Skeletal muscle tissue (tissue), 4 donors: ENCODE measurements around the gene PRKCE. TPM values are rescaled to one million over a fixed set of nuclear protein-coding genes. Genes with fewer than 3 reads are reported as not detected.

Experiments
- H3K27ac ChIP-seq: one replicate; pipeline ENCODE4 v1.7.0; 2013; ENCODE audit warnings: mild to moderate bottlenecking, low read depth, low read length, inconsistent platforms
- H3K27me3 ChIP-seq, 3 donors: one replicate each; pipeline ENCODE4 v1.7.0; 2013; ENCODE audit warnings: low read length in 3 of 3; ENCODE audit not compliant: control insufficient read depth in 3 of 3, insufficient read depth in 3 of 3
- H3K36me3 ChIP-seq, 3 donors: one replicate each; pipeline ENCODE4 v1.7.0; 2013; ENCODE audit warnings: low read length in 3 of 3; ENCODE audit not compliant: control insufficient read depth in 3 of 3, insufficient read depth in 3 of 3
- H3K4me1 ChIP-seq, 3 donors: one replicate each; pipeline ENCODE4 v1.7.0; 2013; ENCODE audit warnings: low read length in 3 of 3, mild to moderate bottlenecking in 3 of 3; ENCODE audit not compliant: control insufficient read depth in 3 of 3, insufficient read depth in 3 of 3
- H3K4me3 ChIP-seq, 3 donors: one replicate each; pipeline ENCODE4 v1.7.0; 2013; ENCODE audit warnings: low read length in 3 of 3
- H3K9ac ChIP-seq, 3 donors: one replicate each; pipeline ENCODE4 v1.7.0; 2013; ENCODE audit warnings: low read length in 3 of 3, mild to moderate bottlenecking in 3 of 3, moderate library complexity in 2 of 3, low read depth in 1 of 3
- H3K9me3 ChIP-seq, 3 donors: one replicate each; pipeline ENCODE4 v1.7.0; 2013; ENCODE audit warnings: low read length in 3 of 3; ENCODE audit not compliant: control insufficient read depth in 3 of 3
- total RNA-seq: library from RNA; depleted of rRNA; stranded (reverse); fragments of >200 nt; gene quantifications from one replicate; pipeline ENCODE4 v1.2.3, GENCODE V29; 2014
- donor health status: Osteomylitis.

The PRKCE gene
- total RNA-seq, 1 donor from 2014 or later = 9.4 TPM

DNA sequence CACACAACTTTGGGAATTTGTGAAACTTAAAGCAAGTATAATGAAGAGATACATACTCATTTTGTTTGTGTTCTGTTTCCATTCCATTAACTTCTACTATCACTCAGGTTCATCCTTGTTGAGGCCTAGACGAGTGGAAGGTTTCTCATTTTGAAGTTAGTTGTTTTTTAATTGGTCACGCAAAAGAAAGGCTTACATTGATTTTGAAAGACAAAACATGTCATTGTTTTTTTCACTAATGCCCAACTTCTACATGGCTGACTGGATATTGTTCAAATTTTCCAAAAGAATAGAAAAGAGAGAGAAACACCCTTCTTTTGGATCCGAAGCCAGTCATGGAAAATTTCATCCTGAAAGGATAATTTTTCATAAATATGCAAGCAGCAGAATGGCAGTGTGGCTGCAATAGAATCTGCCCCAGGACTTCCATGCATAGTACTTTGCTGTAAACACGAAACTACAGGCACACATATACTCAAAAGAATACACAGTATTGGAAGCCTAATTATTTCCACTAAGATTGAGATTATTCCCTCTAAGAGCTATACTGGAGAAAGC, 27.4 kb downstream of the PRKCE start:
- Histone ChIP-seq H3K36me3 (no peaks in the 10 kb centered on the region), H3K27ac (no peak overlapping the region), H3K4me3 (no peak overlapping the region), H3K9me3 (no peaks in the 10 kb centered on the region), H3K4me1 (peaks cover 22 to 39% (median 24%) of the 10 kb centered on the region in 3 donors), H3K27me3 (no peaks in the 10 kb centered on the region), H3K9ac (no peak overlapping the region)

DNA sequence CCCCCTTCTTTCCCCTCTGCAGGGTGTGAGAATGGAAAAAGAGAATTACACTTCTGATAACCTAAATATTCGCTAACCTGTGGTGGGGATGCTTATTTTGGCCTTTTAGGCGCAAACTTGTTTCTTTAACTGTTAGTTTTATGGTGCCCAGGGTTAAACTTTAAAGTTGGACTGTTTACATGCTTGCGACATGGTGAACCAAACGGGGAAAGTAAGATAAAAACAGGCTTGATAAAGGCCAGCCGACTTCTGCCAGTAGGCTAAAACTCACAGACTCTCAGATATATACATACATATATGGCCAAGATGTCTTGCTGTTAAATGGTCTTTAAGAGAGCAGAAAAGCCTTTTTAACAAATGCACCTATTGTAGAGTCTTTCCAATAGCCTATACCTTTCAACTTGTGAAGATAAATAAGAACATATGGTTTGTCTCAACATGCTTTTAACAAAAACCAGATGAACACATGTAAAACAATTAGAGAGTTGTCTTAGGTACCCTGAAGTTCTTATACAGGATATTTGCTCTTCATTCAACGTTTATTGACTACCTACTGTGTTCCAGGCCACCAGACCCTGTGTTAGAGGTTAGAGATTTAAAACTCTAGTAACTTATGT, 29.0 kb downstream of the PRKCE start:
- Histone ChIP-seq H3K4me1 (peaks cover 27 to 39% (median 32%) of the 10 kb centered on the region in 3 donors), H3K36me3 (no peaks in the 10 kb centered on the region), H3K9me3 (no peaks in the 10 kb centered on the region), H3K9ac (no peak overlapping the region), H3K27me3 (no peaks in the 10 kb centered on the region), H3K4me3 (no peak overlapping the region), H3K27ac (no peak overlapping the region)

DNA sequence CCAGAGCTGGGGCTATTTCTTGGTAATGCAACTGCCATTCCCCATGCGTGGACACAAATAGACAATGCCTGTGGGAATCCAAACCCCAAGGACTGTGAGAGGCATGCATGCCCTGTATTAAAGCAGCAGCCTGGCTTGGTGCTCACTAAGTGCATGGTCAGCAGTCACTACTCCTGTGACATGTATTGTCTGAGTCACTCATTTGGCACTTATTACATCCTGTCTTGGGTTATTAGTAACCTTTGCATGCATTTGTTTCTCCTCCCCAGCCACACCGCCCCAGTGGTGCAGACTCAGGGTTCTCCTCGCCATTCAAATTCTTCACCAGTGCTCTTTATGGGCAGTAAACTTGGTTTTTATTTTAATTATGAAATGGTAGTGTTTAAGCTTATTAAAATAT, 30.2 kb downstream of the PRKCE start:
- no peaks in the 10 kb centered on the region for H3K9me3 ChIP-seq
- no peaks in the 10 kb centered on the region for H3K27me3 ChIP-seq
- H3K4me1 ChIP-seq = peaks cover 22 to 32% (median 30%) of the 10 kb centered on the region in 3 donors
- no peak overlapping the region for H3K4me3 ChIP-seq
- H3K9ac ChIP-seq = peak overlapping the region in 1 of 3 donors; percentile 26
- peak overlapping the region; percentile 9 for H3K27ac ChIP-seq
- H3K36me3 ChIP-seq = no peaks in the 10 kb centered on the region

DNA sequence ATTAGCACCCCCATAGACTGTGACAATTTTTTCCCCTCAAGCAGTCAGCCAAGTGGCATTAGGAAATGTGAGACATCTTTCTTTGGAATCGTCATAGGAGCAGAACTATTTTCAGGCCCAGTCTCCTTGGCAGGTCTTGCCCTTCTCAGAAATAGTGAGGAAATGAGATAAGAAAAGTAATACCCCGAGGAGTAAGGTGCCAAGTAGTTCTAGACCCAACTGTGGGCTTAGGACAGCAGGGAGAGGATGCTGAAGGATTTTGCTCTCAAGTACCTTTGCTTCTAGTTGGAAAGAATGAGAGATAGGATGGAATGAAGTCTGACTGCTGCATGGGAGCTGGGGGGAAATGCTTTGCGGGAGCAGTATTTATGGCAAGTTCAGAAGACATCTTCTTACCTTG, 31.8 kb downstream of the PRKCE start:
- Histone ChIP-seq H3K36me3 (no peaks in the 10 kb centered on the region), H3K27ac (peak overlapping the region; percentile 31), H3K9ac (peak overlapping the region in 1 of 3 donors; percentile 45), H3K9me3 (no peaks in the 10 kb centered on the region), H3K4me1 (peaks cover 22 to 32% (median 30%) of the 10 kb centered on the region in 3 donors), H3K27me3 (no peaks in the 10 kb centered on the region), H3K4me3 (no peak overlapping the region)

DNA sequence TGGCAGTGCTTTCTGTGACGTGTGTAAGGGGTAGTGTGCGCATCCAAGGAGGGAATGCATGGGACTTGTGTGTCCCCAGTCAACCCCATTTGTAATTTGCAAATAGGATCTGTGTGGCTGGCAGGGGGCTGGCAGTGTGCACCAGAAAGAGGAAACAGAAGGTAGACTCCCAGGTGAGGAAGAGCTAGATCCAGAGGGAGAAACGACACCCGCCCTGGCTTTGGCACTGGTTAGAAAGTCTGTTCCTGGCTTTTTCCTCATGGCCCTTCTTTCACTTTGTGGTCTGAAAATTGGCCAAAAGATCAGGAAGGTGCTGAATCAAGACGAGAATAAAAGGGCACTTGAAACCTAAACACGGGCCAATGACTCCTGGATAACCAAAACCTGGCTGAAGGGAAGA, 33.3 kb downstream of the PRKCE start:
- no peaks in the 10 kb centered on the region for H3K36me3 ChIP-seq
- no peaks in the 10 kb centered on the region for H3K9me3 ChIP-seq
- peaks cover 22 to 35% (median 30%) of the 10 kb centered on the region in 3 donors for H3K4me1 ChIP-seq
- H3K4me3 ChIP-seq = no peak overlapping the region
- H3K27ac ChIP-seq = no peak overlapping the region
- no peaks in the 10 kb centered on the region for H3K27me3 ChIP-seq
- no peak overlapping the region for H3K9ac ChIP-seq

- H3K27me3 ChIP-seq = no peaks in the 10 kb centered on the region
These were observed 33.8 kb downstream of the PRKCE start for GRCh38 chr2:45685260-45685659.

DNA sequence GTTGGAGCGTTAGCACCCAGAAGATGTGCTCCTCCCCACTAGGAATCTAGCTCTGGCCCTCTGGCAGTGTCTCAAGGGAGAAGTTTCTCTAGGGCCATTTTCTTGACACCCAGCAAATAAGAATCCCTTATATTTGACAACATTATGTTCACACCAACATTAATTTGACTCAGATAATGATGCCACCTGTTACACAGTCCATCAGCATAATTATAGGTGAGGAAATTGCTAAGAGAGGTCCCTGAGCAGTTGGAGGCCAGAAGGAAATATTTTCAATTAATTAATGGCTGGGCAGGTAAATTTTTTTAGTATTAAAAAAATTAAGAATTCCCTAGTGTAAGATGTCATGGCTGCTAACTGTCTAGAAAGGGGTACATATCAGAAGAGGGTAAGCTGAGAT, 36.5 kb downstream of the PRKCE start:
- Histone ChIP-seq H3K4me3 (no peak overlapping the region), H3K27ac (no peak overlapping the region), H3K27me3 (no peaks in the 10 kb centered on the region), H3K9me3 (no peaks in the 10 kb centered on the region), H3K9ac (no peak overlapping the region), H3K4me1 (peaks cover 32 to 51% (median 39%) of the 10 kb centered on the region in 3 donors), H3K36me3 (no peaks in the 10 kb centered on the region)

More at GRCh38 chr2:45685260-45685659, 33.8 kb downstream of the PRKCE start:
- Histone ChIP-seq H3K27ac (no peak overlapping the region), H3K36me3 (no peaks in the 10 kb centered on the region), H3K9me3 (no peaks in the 10 kb centered on the region), H3K4me3 (no peak overlapping the region), H3K4me1 (peaks cover 22 to 40% (median 32%) of the 10 kb centered on the region in 3 donors), H3K9ac (no peak overlapping the region)

- Histone ChIP-seq H3K27me3 (no peaks in the 10 kb centered on the region), H3K36me3 (no peaks in the 10 kb centered on the region), H3K9me3 (no peaks in the 10 kb centered on the region), H3K4me3 (no peak overlapping the region), H3K27ac (no peak overlapping the region), H3K4me1 (peaks cover 26 to 44% (median 31%) of the 10 kb centered on the region in 3 donors), H3K9ac (no peak overlapping the region)
These were observed 37.2 kb downstream of the PRKCE start for GRCh38 chr2:45688479-45689298.

GRCh38 chr2:45690231-45690630, 38.8 kb downstream of the PRKCE start:
- H3K36me3 ChIP-seq = no peaks in the 10 kb centered on the region
- no peaks in the 10 kb centered on the region for H3K27me3 ChIP-seq
- H3K4me1 ChIP-seq = peaks cover 18 to 30% (median 18%) of the 10 kb centered on the region in 3 donors
- H3K9ac ChIP-seq = no peak overlapping the region
- H3K4me3 ChIP-seq = no peak overlapping the region
- no peaks in the 10 kb centered on the region for H3K9me3 ChIP-seq
- H3K27ac ChIP-seq = peak overlapping the region; percentile 83
